H9 (cell line): ENCODE results near the gene GRID1. TPM values are rescaled to one million over a fixed set of nuclear protein-coding genes. Genes with fewer than 3 reads are reported as not detected.

ENCODE experiments used
- DNase-seq: peaks from one replicate; pipeline ENCODE4 v3.0.0-alpha.2; 2017
- H2AFZ ChIP-seq: one replicate; pipeline ENCODE4 v1.6.1; 2013; ENCODE audit warnings: mild to moderate bottlenecking, low read length, control low read depth, moderate library complexity
- H2AK5ac ChIP-seq: 2 replicates; pipeline ENCODE4 v1.6.1; 2013; ENCODE audit warnings: low read length, control low read depth, mixed read lengths; ENCODE audit not compliant: insufficient read length
- H2BK120ac ChIP-seq: one replicate; pipeline ENCODE4 v1.6.1; 2013; ENCODE audit warnings: low read depth, mild to moderate bottlenecking, low read length, control low read depth, inconsistent platforms; ENCODE audit not compliant: poor library complexity, severe bottlenecking
- H2BK12ac ChIP-seq: 2 replicates; pipeline ENCODE4 v1.6.1; 2013; ENCODE audit warnings: low read length, control low read depth, mixed read lengths, low read depth; ENCODE audit not compliant: insufficient read length
- H2BK15ac ChIP-seq: 2 replicates; pipeline ENCODE4 v1.6.1; 2013; ENCODE audit warnings: low read depth, low read length, control low read depth
- H2BK20ac ChIP-seq: one replicate; pipeline ENCODE4 v1.6.1; 2013; ENCODE audit warnings: low read depth, mild to moderate bottlenecking, low read length, control low read depth, inconsistent platforms; ENCODE audit not compliant: poor library complexity, severe bottlenecking
- H2BK5ac ChIP-seq: 2 replicates; pipeline ENCODE4 v1.6.1; 2013; ENCODE audit warnings: low read length, control low read depth, mixed read lengths; ENCODE audit not compliant: insufficient read length
- H3K14ac ChIP-seq: 2 replicates; pipeline ENCODE4 v1.6.1; 2013; ENCODE audit warnings: low read length, control low read depth; ENCODE audit not compliant: insufficient read depth
- H3K18ac ChIP-seq: 2 replicates; pipeline ENCODE4 v1.6.1; 2013; ENCODE audit warnings: low read depth, mild to moderate bottlenecking, mixed read lengths, low read length, control low read depth; ENCODE audit not compliant: insufficient read length
- H3K23ac ChIP-seq: 2 replicates; pipeline ENCODE4 v1.6.1; 2013; ENCODE audit warnings: low read length, control low read depth, mixed read lengths, low read depth; ENCODE audit not compliant: insufficient read length
- H3K23me2 ChIP-seq: 2 replicates; pipeline ENCODE4 v1.6.1; 2013; ENCODE audit warnings: low read depth, mild to moderate bottlenecking, mixed read lengths, low read length, control low read depth; ENCODE audit not compliant: insufficient read length, poor library complexity, severe bottlenecking
- H3K27ac ChIP-seq: 2 replicates; pipeline ENCODE4 v1.5.1; 2013; ENCODE audit warnings: low read length, control low read depth, mixed read lengths, low read depth; ENCODE audit not compliant: insufficient read length
- H3K27me3 ChIP-seq: 2 replicates; pipeline ENCODE4 v1.6.1; 2013; ENCODE audit warnings: low read length, control low read depth, inconsistent platforms; ENCODE audit not compliant: insufficient read depth
- H3K4ac ChIP-seq: 2 replicates; pipeline ENCODE4 v1.6.1; 2013; ENCODE audit warnings: low read depth, mild to moderate bottlenecking, control low read depth, inconsistent platforms, low read length, moderate library complexity
- H3K4me1 ChIP-seq: 2 replicates; pipeline ENCODE4 v1.6.1; 2013; ENCODE audit warnings: low read length, control low read depth, inconsistent platforms; ENCODE audit not compliant: insufficient read depth
- H3K4me2 ChIP-seq: 2 replicates; pipeline ENCODE4 v1.6.1; 2013; ENCODE audit warnings: low read length, control low read depth, mixed read lengths; ENCODE audit not compliant: insufficient read length, insufficient read depth
- H3K56ac ChIP-seq: 2 replicates; pipeline ENCODE4 v1.6.1; 2013; ENCODE audit warnings: low read depth, mild to moderate bottlenecking, mixed read lengths, low read length, control low read depth; ENCODE audit not compliant: insufficient read length
- H3K79me1 ChIP-seq: 2 replicates; pipeline ENCODE4 v1.6.1; 2013; ENCODE audit warnings: low read depth, mild to moderate bottlenecking, moderate library complexity, low read length, control low read depth, inconsistent platforms; ENCODE audit not compliant: insufficient read depth, poor library complexity, severe bottlenecking
- H3K79me2 ChIP-seq: 2 replicates; pipeline ENCODE4 v1.6.1; 2013; ENCODE audit warnings: low read length, control low read depth, inconsistent platforms; ENCODE audit not compliant: insufficient read depth
- H3K9ac ChIP-seq: 2 replicates; pipeline ENCODE4 v1.6.1; 2013; ENCODE audit warnings: low read length, control low read depth, mixed read lengths; ENCODE audit not compliant: insufficient read length; ENCODE audit errors: extremely low read depth
- H3K9me3 ChIP-seq: one replicate; pipeline ENCODE4 v1.6.1; 2013; ENCODE audit warnings: low read depth, low read length, inconsistent platforms; ENCODE audit not compliant: control insufficient read depth
- H3T11ph ChIP-seq: one replicate; pipeline ENCODE4 v1.6.1; 2013; ENCODE audit warnings: mild to moderate bottlenecking, low read length, control low read depth, inconsistent platforms
- H4K20me1 ChIP-seq: one replicate; pipeline ENCODE4 v1.6.1; 2013; ENCODE audit not compliant: control insufficient read depth, insufficient read length, insufficient read depth
- H4K5ac ChIP-seq: 2 replicates; pipeline ENCODE4 v1.6.1; 2013; ENCODE audit warnings: low read depth, mild to moderate bottlenecking, mixed read lengths, low read length, control low read depth; ENCODE audit not compliant: insufficient read length
- H4K8ac ChIP-seq: replicated peaks from 2 replicates; pipeline ENCODE4 v1.6.1; 2013; ENCODE audit warnings: low read length, control low read depth, mixed read lengths, low read depth; ENCODE audit not compliant: insufficient read length
- H4K91ac ChIP-seq: 2 replicates; pipeline ENCODE4 v1.6.1; 2013; ENCODE audit warnings: low read depth, mild to moderate bottlenecking, moderate library complexity, mixed read lengths, low read length, control low read depth; ENCODE audit not compliant: insufficient read length
- H3K27ac Mint-ChIP-seq, 3 experiments: 2 replicates in 2 of 3; 3 replicates in 1 of 3; pipeline ENCODE4 v1.8.0; 2020 to 2021; ENCODE audit warnings: mixed read lengths in 3 of 3, mild to moderate bottlenecking in 1 of 3, moderate library complexity in 1 of 3
- H3K27me3 Mint-ChIP-seq: 2 replicates; pipeline ENCODE4 v1.8.0; 2021; ENCODE audit warnings: low read depth, mild to moderate bottlenecking, moderate library complexity, mixed read lengths
- H3K36me3 Mint-ChIP-seq, 3 experiments: 2 replicates in 2 of 3; 3 replicates in 1 of 3; pipeline ENCODE4 v1.8.0; 2020 to 2021; ENCODE audit warnings: low read depth in 3 of 3, mixed read lengths in 3 of 3; ENCODE audit not compliant: insufficient read depth in 1 of 3
- H3K4me1 Mint-ChIP-seq, 2 experiments: 2 replicates each; pipeline ENCODE4 v1.8.0; 2020; ENCODE audit warnings: mixed read lengths in 2 of 2
- H3K4me3 Mint-ChIP-seq, 2 experiments: 2 replicates in 1 of 2; 3 replicates in 1 of 2; pipeline ENCODE4 v1.8.0; 2020 to 2021; ENCODE audit warnings: mild to moderate bottlenecking in 2 of 2, mixed read lengths in 2 of 2, moderate library complexity in 1 of 2
- H3K9me3 Mint-ChIP-seq, 2 experiments: 2 replicates in 1 of 2; 3 replicates in 1 of 2; pipeline ENCODE4 v1.8.0; 2020; ENCODE audit warnings: mild to moderate bottlenecking in 2 of 2, mixed read lengths in 2 of 2, moderate library complexity in 1 of 2
- WGBS: extraction: QIAGEN DNeasy Blood & Tissue Kit; methylation state at CpG from one replicate; pipeline ENCODE4 v1.1.7; 2013; ENCODE audit warnings: missing lambda C conversion rate, low lambda C conversion rate, mixed read lengths; ENCODE audit not compliant: insufficient read length; ENCODE audit errors: extremely low coverage; 5-methylcytosine and 5-hydroxymethylcytosine counted together
- total RNA-seq: library from RNA; stranded (reverse); gene quantifications from 2 replicates; pipeline ENCODE4 v1.2.1, GENCODE V29; 2021
- TF ChIP-seq, protein P1 (sequence below): fragments of 200-600 bp; sonication (generic); conservative IDR thresholded peaks from 3 replicates; pipeline ENCODE4 v1.8.0; 2021; ENCODE audit warnings: antibody characterized with exemption, mild to moderate bottlenecking

Gene GRID1
- total RNA-seq, 1 experiment from 2014 or later, result 0.35 TPM

DNA sequence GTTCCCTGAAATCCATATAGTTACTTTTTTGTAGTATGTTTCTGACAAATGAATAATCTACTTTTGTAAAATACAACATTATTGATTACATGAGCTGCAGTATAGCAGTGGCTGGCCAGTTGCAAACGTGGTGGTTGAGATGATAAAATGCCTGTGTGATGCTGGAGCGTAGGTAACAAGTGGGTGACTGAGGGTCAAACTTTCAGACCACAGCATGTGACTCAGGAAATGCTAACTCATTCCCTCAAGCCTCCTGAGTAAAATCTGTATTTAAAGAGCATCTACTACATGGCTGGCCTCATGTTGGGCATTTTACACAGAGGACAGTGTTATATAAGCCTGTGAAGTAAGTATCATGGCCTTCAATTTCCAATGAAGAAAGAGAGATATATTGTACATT is 585.2 kb downstream of the GRID1 start:
- no peaks in the 10 kb centered on the region for H3K9me3 Mint-ChIP-seq
- H4K8ac ChIP-seq, result no peak overlapping the region
- H3K79me2 ChIP-seq, result no peaks in the 10 kb centered on the region
- H3K18ac ChIP-seq, result no peak overlapping the region
- H2BK15ac ChIP-seq, result no peak overlapping the region
- no peak overlapping the region for H4K91ac ChIP-seq
- no peak overlapping the region for H2BK12ac ChIP-seq
- DNase-seq, result no peak
- H3K9me3 ChIP-seq, result no peaks in the 10 kb centered on the region
- no peaks in the 10 kb centered on the region; the same call in 1 of the 2 replicates for H3K27me3 Mint-ChIP-seq
- H3T11ph ChIP-seq, result no peak overlapping the region
- no peak overlapping the region for H3K23ac ChIP-seq
- H3K4ac ChIP-seq, result no peak overlapping the region
- no peak overlapping the region for H2BK20ac ChIP-seq
- no peak overlapping the region for H3K14ac ChIP-seq
- H3K36me3 Mint-ChIP-seq, result no peaks in the 10 kb centered on the region
- H2BK5ac ChIP-seq, result no peak overlapping the region
- no peak overlapping the region for H2AK5ac ChIP-seq
- no peaks in the 10 kb centered on the region for H3K23me2 ChIP-seq
- no peak overlapping the region for H2BK120ac ChIP-seq
- TF ChIP-seq, protein P1, sequence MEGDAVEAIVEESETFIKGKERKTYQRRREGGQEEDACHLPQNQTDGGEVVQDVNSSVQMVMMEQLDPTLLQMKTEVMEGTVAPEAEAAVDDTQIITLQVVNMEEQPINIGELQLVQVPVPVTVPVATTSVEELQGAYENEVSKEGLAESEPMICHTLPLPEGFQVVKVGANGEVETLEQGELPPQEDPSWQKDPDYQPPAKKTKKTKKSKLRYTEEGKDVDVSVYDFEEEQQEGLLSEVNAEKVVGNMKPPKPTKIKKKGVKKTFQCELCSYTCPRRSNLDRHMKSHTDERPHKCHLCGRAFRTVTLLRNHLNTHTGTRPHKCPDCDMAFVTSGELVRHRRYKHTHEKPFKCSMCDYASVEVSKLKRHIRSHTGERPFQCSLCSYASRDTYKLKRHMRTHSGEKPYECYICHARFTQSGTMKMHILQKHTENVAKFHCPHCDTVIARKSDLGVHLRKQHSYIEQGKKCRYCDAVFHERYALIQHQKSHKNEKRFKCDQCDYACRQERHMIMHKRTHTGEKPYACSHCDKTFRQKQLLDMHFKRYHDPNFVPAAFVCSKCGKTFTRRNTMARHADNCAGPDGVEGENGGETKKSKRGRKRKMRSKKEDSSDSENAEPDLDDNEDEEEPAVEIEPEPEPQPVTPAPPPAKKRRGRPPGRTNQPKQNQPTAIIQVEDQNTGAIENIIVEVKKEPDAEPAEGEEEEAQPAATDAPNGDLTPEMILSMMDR, result no peak
- no peaks in the 10 kb centered on the region; a peak in 1 of 4 replicates for H3K4me1 Mint-ChIP-seq
- H3K27me3 ChIP-seq, result no peaks in the 10 kb centered on the region
- H3K27ac ChIP-seq, result no peak overlapping the region
- H3K4me2 ChIP-seq, result no peak overlapping the region
- H4K5ac ChIP-seq, result no peak overlapping the region
- no peaks in the 10 kb centered on the region for H3K79me1 ChIP-seq
- H3K9ac ChIP-seq, result no peak overlapping the region
- H3K27ac Mint-ChIP-seq, result no peak overlapping the region
- no CpG with 5 or more reads among the region's 2 CpGs for WGBS
- no peaks in the 10 kb centered on the region for H4K20me1 ChIP-seq
- no peak overlapping the region for H3K56ac ChIP-seq
- H3K4me3 Mint-ChIP-seq, result no peak overlapping the region
- H2AFZ ChIP-seq, result no peak overlapping the region
- H3K4me1 ChIP-seq, result no peaks in the 10 kb centered on the region
